SU-DHL-6 (cell line): ENCODE measurements around the gene TACR1.

ENCODE experiments used
- H2AFZ ChIP-seq: fragments of 200-600 bp; sonication (generic); 2 replicates; pipeline ENCODE4 v1.6.1; 2014; ENCODE audit warnings: low read depth, mild to moderate bottlenecking, moderate library complexity, mixed read lengths, antibody characterized with exemption, low read length; ENCODE audit not compliant: severe bottlenecking
- H3F3A ChIP-seq: fragments of 200-600 bp; shearing (Covaris generic); 2 replicates; pipeline ENCODE4 v1.6.0; 2016; ENCODE audit warnings: antibody characterized with exemption, mild to moderate bottlenecking; ENCODE audit not compliant: insufficient read depth
- H3K27ac ChIP-seq: fragments of 200-600 bp; sonication (generic); 2 replicates; pipeline ENCODE4 v1.5.1; 2016; ENCODE audit warnings: low read depth, mild to moderate bottlenecking, low read length, moderate library complexity, mixed read lengths
- H3K27me3 ChIP-seq: fragments of 200-600 bp; sonication (generic), shearing (Covaris generic); 2 replicates; pipeline ENCODE4 v1.6.0; 2014; ENCODE audit warnings: mild to moderate bottlenecking, low read length
- H3K36me3 ChIP-seq: fragments of 200-600 bp; sonication (generic); 2 replicates; pipeline ENCODE4 v1.6.1; 2014; ENCODE audit warnings: mild to moderate bottlenecking, low read length, mixed read lengths
- H3K4me2 ChIP-seq: fragments of 300-600, 200-600 bp; shearing (Covaris generic), sonication (generic); 2 replicates; pipeline ENCODE4 v1.6.0; 2014; ENCODE audit warnings: low read length, low read depth, mild to moderate bottlenecking; ENCODE audit not compliant: poor library complexity, severe bottlenecking
- H3K4me3 ChIP-seq: fragments of 200-600 bp; sonication (generic); 2 replicates; pipeline ENCODE4 v1.5.1; 2014; ENCODE audit warnings: antibody characterized with exemption, low read length, mild to moderate bottlenecking, mixed read lengths; ENCODE audit not compliant: insufficient read depth, poor library complexity, severe bottlenecking
- H3K79me2 ChIP-seq: fragments of 200-600 bp; sonication (generic); 2 replicates; pipeline ENCODE4 v1.6.1; 2014; ENCODE audit warnings: mild to moderate bottlenecking, low read length, moderate library complexity; ENCODE audit not compliant: insufficient read depth
- H3K9ac ChIP-seq: fragments of 200-600 bp; sonication (generic); 2 replicates; pipeline ENCODE4 v1.7.0; 2014; ENCODE audit warnings: mild to moderate bottlenecking, low read length
- H3K9me2 ChIP-seq: fragments of 200-600 bp; sonication (generic); replicated peaks from 2 replicates; pipeline ENCODE4 v1.6.1; 2014; ENCODE audit warnings: low read length; ENCODE audit not compliant: insufficient read depth
- H3K9me3 ChIP-seq: fragments of 200-600 bp; sonication (generic); 2 replicates; pipeline ENCODE4 v1.6.1; 2014; ENCODE audit warnings: low read length, mixed read lengths; ENCODE audit not compliant: insufficient read depth
- H4K20me1 ChIP-seq: fragments of 200-600 bp; sonication (generic); 2 replicates; pipeline ENCODE4 v1.6.1; 2014; ENCODE audit warnings: low read depth, mild to moderate bottlenecking, antibody characterized with exemption, low read length, moderate library complexity, mixed read lengths
- CTCF ChIP-seq: fragments of 200-600 bp; sonication (generic); IDR thresholded peaks from one replicate; pipeline ENCODE4 v1.5.1; 2017; ENCODE audit warnings: antibody characterized with exemption, mild to moderate bottlenecking, low read length, moderate library complexity; ENCODE audit not compliant: insufficient read depth, poor library complexity, severe bottlenecking
- EZH2phosphoT487 ChIP-seq: fragments of 200-600 bp; sonication (generic), shearing (Covaris generic); conservative IDR thresholded peaks from 2 replicates; pipeline ENCODE4 v1.6.1; 2018; ENCODE audit warnings: mild to moderate bottlenecking, antibody characterized with exemption, low read length, moderate library complexity, mixed read lengths

TACR1 gene

DNA sequence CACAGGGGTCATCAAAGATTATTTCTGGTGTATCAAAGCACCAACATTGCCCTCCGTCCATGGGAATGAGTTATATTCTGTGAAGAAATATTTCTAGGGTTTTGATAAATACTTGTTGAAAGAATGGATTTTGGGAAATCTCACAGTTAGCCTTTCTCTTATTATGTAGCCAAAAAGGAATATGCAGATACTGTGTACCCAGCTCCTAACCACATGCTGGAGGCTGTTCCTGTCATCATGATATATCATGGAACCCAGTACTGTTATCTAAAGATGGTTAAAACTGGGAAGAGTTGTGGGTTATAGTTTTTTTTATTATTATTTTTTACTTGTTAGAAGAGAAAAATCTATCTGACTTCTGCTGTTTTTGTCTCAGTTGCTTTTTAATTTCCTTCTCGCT, 158.1 kb downstream of the TACR1 start:
- Histone ChIP-seq H3K27ac (no peak overlapping the region), H2AFZ (no peak overlapping the region), H3F3A (no peaks in the 10 kb centered on the region), H3K27me3 (no peaks in the 10 kb centered on the region), H4K20me1 (no peaks in the 10 kb centered on the region), H3K36me3 (no peaks in the 10 kb centered on the region), H3K4me2 (no peak overlapping the region), H3K4me3 (no peak overlapping the region), H3K9me2 (no peaks in the 10 kb centered on the region), H3K79me2 (no peaks in the 10 kb centered on the region), H3K9me3 (no peaks in the 10 kb centered on the region), H3K9ac (no peak overlapping the region)
- no peak for TF ChIP-seq CTCF
- TF ChIP-seq EZH2phosphoT487: no peak

GRCh38 chr2:75035444-75036353, 163.6 kb downstream of the TACR1 start:
- Histone ChIP-seq H3K27me3 (no peaks in the 10 kb centered on the region), H2AFZ (no peak overlapping the region), H3K4me2 (no peak overlapping the region), H3K9me2 (no peaks in the 10 kb centered on the region), H3F3A (no peaks in the 10 kb centered on the region), H3K36me3 (no peaks in the 10 kb centered on the region), H3K27ac (no peak overlapping the region), H3K9me3 (no peaks in the 10 kb centered on the region), H3K4me3 (no peak overlapping the region), H3K9ac (no peak overlapping the region), H4K20me1 (no peaks in the 10 kb centered on the region), H3K79me2 (no peaks in the 10 kb centered on the region)
- no peak for TF ChIP-seq CTCF
- TF ChIP-seq EZH2phosphoT487: no peak

DNA sequence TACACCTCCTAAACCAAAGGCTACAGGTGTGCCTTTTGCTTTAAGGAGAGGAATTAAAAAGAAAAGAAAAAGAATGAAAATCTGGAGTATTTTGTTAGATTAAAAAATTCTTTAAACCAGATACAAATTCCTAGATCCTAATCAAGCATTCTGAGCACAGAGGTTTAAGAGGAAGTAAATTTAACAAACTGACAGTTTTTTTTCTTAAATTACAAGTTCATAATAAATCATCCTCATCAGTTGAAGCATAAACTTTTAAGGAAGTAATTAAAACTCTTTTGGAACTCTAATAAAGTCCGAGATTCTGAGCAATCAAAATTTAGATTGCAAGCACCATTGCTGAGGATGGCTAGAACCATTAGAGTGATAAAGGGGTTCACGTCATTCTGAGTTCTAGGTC, 165.8 kb downstream of the TACR1 start:
- Histone ChIP-seq H3K79me2 (no peaks in the 10 kb centered on the region), H3K27me3 (no peaks in the 10 kb centered on the region), H3F3A (no peaks in the 10 kb centered on the region), H3K4me3 (no peak overlapping the region), H3K9ac (no peak overlapping the region), H3K36me3 (no peaks in the 10 kb centered on the region), H3K9me2 (no peaks in the 10 kb centered on the region), H4K20me1 (no peaks in the 10 kb centered on the region), H2AFZ (no peak overlapping the region), H3K4me2 (no peak overlapping the region), H3K9me3 (no peaks in the 10 kb centered on the region), H3K27ac (no peak overlapping the region)
- no peak for TF ChIP-seq EZH2phosphoT487
- TF ChIP-seq CTCF: no peak
